Breast epithelium (tissue), 3 donors: ENCODE measurements around the gene SMURF1.

Source experiments
- CTCF ChIP-seq, 3 donors: fragments of 450-650 bp; IDR thresholded peaks; one replicate each; pipeline ENCODE4 v1.5.1; 2016 to 2017; ENCODE audit warnings: antibody characterized with exemption in 3 of 3, mild to moderate bottlenecking in 3 of 3, moderate library complexity in 3 of 3
- POLR2A ChIP-seq: fragments of 450-650 bp; IDR thresholded peaks from one replicate; pipeline ENCODE4 v1.6.1; 2016; ENCODE audit warnings: antibody characterized with exemption, mild to moderate bottlenecking, moderate library complexity
- POLR2AphosphoS5 ChIP-seq, 3 donors: sonication (generic); formaldehyde crosslinking; IDR thresholded peaks; one replicate each; pipeline ENCODE4 v1.6.1; 2017; ENCODE audit warnings: antibody characterized with exemption in 3 of 3

- no peak for TF ChIP-seq CTCF (IDR thresholded peaks at IDR 0.05)
- no peak for TF ChIP-seq POLR2AphosphoS5 (IDR thresholded peaks at IDR 0.05)
- TF ChIP-seq POLR2A = no peak
Measured at GRCh38 chr7:98981701-98982100, 162.2 kb downstream of the SMURF1 start.
